HUES6 (cell line): Measurements from ENCODE around the gene TSBP1.
"Not testable (repeated sequence)": the region's sequence is repeated elsewhere in the genome, so short reads cannot be mapped to it uniquely, and the experiment has no call there.

Experiments used
- H3K27ac ChIP-seq: 2 replicates; pipeline ENCODE4 v1.7.0; 2013; ENCODE audit warnings: low read depth, mild to moderate bottlenecking, low read length, inconsistent platforms
- H3K27me3 ChIP-seq: 2 replicates; pipeline ENCODE4 v1.6.1; 2013; ENCODE audit warnings: low read length; ENCODE audit not compliant: control insufficient read depth, insufficient read depth
- H3K36me3 ChIP-seq: 2 replicates; pipeline ENCODE4 v1.6.1; 2013; ENCODE audit warnings: low read length; ENCODE audit not compliant: control insufficient read depth, insufficient read depth
- H3K4me1 ChIP-seq: 2 replicates; pipeline ENCODE4 v1.6.1; 2013; ENCODE audit warnings: low read length; ENCODE audit not compliant: control insufficient read depth, insufficient read depth
- H3K4me3 ChIP-seq: 2 replicates; pipeline ENCODE4 v1.5.1; 2013; ENCODE audit warnings: low read depth, low read length
- H3K9ac ChIP-seq: one replicate; pipeline ENCODE4 v1.6.1; 2013; ENCODE audit warnings: mild to moderate bottlenecking, low read length
- H3K9me3 ChIP-seq: 2 replicates; pipeline ENCODE4 v1.6.1; 2013; ENCODE audit warnings: low read depth, low read length; ENCODE audit not compliant: control insufficient read depth, insufficient read depth

The TSBP1 gene

DNA sequence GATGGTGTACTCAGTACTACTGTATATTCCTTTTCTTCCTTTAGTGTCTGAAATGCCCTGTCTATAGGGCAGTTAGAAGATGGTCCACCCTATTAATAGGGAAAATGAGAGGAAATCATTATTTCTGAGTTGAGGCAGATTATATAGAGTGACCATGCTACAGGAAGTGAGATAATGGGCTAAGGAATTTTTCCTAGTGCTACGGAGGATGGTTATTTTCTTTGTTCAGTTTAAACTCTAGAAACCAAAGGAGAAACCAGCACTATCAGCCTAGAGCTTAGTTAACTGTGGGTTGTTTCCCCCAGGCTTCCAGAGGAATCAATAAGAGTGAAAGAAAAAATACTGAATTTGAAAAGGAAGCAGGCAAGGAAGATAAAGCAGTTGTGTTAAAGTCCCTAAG is 474 bp downstream of the TSBP1 start:
- Histone ChIP-seq H3K27ac (no peak overlapping the region), H3K9ac (no peak overlapping the region), H3K9me3 (no peaks in the 10 kb centered on the region), H3K27me3 (no peaks in the 10 kb centered on the region; the same call in 1 of the 2 replicates), H3K4me3 (no peak overlapping the region), H3K4me1 (no peaks in the 10 kb centered on the region), H3K36me3 (no peaks in the 10 kb centered on the region)

- Histone ChIP-seq H3K4me1 (no peaks in the 10 kb centered on the region), H3K9me3 (no peaks in the 10 kb centered on the region)
Measured at GRCh38 chr6:32370505-32370904, 1.2 kb downstream of the TSBP1 start.

DNA sequence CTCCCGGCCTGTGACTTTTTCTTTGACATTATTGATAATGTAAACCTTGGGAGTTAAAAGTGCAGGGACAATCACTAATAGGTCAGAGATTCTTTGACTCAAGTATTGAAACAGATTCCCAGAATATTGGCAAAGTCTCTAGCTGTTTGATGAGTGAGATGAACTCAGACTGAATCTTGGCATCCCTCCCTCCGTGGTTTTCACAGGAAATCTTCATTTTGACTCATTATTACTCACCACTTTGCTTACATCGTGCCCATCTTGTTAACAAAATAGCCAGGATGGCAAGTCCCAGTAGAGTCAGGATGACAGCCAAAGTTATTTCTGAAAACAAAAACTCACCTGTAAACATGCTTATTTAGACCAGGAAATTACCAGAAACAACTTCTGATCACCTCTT is 2.0 kb downstream of the TSBP1 start:
- no peaks in the 10 kb centered on the region; the same call in 1 of the 2 replicates for H3K27me3 ChIP-seq
- no peaks in the 10 kb centered on the region for H3K36me3 ChIP-seq
- H3K9me3 ChIP-seq, result no peaks in the 10 kb centered on the region
- H3K4me1 ChIP-seq, result no peaks in the 10 kb centered on the region
- no peak overlapping the region for H3K27ac ChIP-seq
- no peak overlapping the region for H3K4me3 ChIP-seq
- H3K9ac ChIP-seq, result no peak overlapping the region

More at GRCh38 chr6:32370505-32370904, 1.2 kb downstream of the TSBP1 start:
- no peak overlapping the region for H3K27ac ChIP-seq
- no peak overlapping the region for H3K9ac ChIP-seq
- no peaks in the 10 kb centered on the region; the same call in 1 of the 2 replicates for H3K27me3 ChIP-seq
- no peaks in the 10 kb centered on the region for H3K36me3 ChIP-seq
- H3K4me3 ChIP-seq, result no peak overlapping the region

DNA sequence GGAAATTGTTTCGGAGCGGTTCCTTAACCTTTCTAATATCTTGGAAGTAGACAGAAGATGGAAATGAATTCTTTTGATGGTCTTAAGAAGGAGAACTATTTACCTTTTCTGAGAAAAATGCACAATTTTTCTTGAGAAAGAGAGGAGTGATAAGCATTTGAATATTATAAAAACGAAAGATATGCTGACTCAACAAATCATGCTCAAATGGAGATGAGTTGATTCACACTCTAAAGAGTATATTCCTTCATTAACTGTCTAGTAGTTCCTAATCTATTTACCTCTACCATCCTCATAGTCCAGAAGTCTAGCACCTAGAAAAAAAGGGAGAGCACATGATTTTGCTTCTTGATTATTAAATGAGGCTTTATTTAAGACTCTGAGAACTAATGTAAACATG is 4.1 kb downstream of the TSBP1 start:
- Histone ChIP-seq H3K9ac (no peak overlapping the region), H3K27me3 (no peaks in the 10 kb centered on the region), H3K9me3 (no peaks in the 10 kb centered on the region), H3K27ac (no peak overlapping the region), H3K4me3 (no peak overlapping the region), H3K4me1 (no peaks in the 10 kb centered on the region), H3K36me3 (no peaks in the 10 kb centered on the region)

- not testable (repeated sequence) for H3K4me3 ChIP-seq, H3K27ac ChIP-seq, H3K4me1 ChIP-seq, H3K27me3 ChIP-seq, H3K9ac ChIP-seq, H3K9me3 ChIP-seq, H3K36me3 ChIP-seq
Measured at GRCh38 chr6:32359225-32359624, 12.5 kb downstream of the TSBP1 start.

DNA sequence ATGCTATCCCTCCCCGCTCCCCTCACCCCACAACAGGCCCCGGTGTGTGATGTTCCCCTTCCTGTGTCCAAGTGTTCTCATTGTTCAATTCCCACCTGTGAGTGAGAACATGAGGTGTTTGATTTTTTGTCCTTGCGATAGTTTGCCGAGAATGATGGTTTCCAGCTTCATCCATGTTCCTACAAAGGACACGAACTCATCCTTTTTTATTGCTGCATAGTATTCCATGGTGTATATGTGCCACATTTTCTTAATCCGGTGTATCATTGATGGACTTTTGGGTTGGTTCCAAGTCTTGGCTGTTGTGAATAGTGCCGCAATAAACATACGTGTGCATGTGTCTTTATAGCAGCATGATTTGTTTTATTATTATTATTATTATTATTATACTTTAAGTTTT is 13.2 kb downstream of the TSBP1 start:
- not testable (repeated sequence) for H3K9ac ChIP-seq, H3K9me3 ChIP-seq, H3K4me3 ChIP-seq, H3K36me3 ChIP-seq, H3K27me3 ChIP-seq, H3K27ac ChIP-seq, H3K4me1 ChIP-seq

GRCh38 chr6:32355018-32355417 is 16.7 kb downstream of the TSBP1 start:
- Histone ChIP-seq H3K27ac (no peak overlapping the region), H3K4me3 (no peak overlapping the region), H3K9ac (no peak overlapping the region), H3K9me3 (no peaks in the 10 kb centered on the region), H3K4me1 (no peaks in the 10 kb centered on the region), H3K27me3 (no peaks in the 10 kb centered on the region), H3K36me3 (no peaks in the 10 kb centered on the region)

DNA sequence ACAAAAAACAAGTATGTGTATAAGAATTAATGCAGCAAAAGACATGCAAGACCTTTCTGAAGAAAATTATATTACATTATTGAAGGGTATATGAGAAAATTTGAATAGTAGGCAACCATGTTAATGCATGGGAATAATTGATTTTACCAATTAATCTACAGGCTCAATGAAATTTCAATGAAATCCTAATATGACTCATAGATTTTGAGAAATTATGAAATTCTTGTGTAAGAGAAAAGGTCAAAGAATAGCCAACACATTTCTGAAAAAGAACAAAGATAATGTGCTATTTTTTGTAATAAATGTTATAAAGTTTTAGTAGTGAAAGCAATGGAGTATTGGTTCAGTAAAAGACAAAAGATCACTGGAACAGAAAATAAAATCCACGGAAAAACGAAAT is 18.4 kb downstream of the TSBP1 start:
- H3K9ac ChIP-seq, result no peak overlapping the region
- no peak overlapping the region for H3K4me3 ChIP-seq
- no peaks in the 10 kb centered on the region for H3K27me3 ChIP-seq
- H3K36me3 ChIP-seq, result no peaks in the 10 kb centered on the region
- no peak overlapping the region for H3K27ac ChIP-seq
- no peaks in the 10 kb centered on the region for H3K9me3 ChIP-seq
- no peaks in the 10 kb centered on the region for H3K4me1 ChIP-seq

- Histone ChIP-seq H3K36me3 (no peaks in the 10 kb centered on the region), H3K4me3 (no peak overlapping the region), H3K27me3 (no peaks in the 10 kb centered on the region), H3K9me3 (no peaks in the 10 kb centered on the region), H3K4me1 (no peaks in the 10 kb centered on the region), H3K27ac (no peak overlapping the region), H3K9ac (no peak overlapping the region)
Measured at GRCh38 chr6:32340242-32340641, 31.5 kb downstream of the TSBP1 start.

- no peaks in the 10 kb centered on the region for H3K36me3 ChIP-seq
- no peak overlapping the region for H3K4me3 ChIP-seq
- no peaks in the 10 kb centered on the region for H3K9me3 ChIP-seq
- no peak overlapping the region for H3K27ac ChIP-seq
- H3K4me1 ChIP-seq, result no peaks in the 10 kb centered on the region
- no peak overlapping the region for H3K9ac ChIP-seq
- no peaks in the 10 kb centered on the region for H3K27me3 ChIP-seq
Measured at GRCh38 chr6:32337186-32337805, 34.4 kb downstream of the TSBP1 start.

GRCh38 chr6:32332433-32332832 is 39.3 kb downstream of the TSBP1 start:
- no peaks in the 10 kb centered on the region for H3K27me3 ChIP-seq
- no peaks in the 10 kb centered on the region for H3K4me1 ChIP-seq
- no peaks in the 10 kb centered on the region for H3K36me3 ChIP-seq
- no peak overlapping the region for H3K27ac ChIP-seq
- no peak overlapping the region for H3K4me3 ChIP-seq
- no peaks in the 10 kb centered on the region for H3K9me3 ChIP-seq
- H3K9ac ChIP-seq, result no peak overlapping the region

DNA sequence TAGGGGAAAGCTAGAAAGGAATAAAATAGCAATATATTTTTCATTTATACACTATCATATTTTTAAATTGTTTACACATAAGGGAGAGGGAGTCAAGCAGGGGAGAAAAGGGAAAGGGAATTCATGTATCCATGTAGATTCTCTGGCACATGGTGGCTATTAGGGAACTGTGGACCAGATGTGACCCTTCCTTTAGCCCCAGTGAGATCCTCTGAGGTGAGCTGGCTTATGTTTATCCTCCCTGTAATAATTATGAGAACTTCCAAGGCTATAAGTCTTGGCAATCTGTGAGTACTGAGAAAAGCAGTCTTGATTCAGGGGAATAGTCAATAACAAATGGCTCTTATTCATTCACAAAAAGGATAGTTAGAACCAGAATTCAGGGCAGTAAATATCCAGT is 42.6 kb downstream of the TSBP1 start:
- H3K4me1 ChIP-seq, result no peaks in the 10 kb centered on the region
- H3K27ac ChIP-seq, result no peak overlapping the region
- H3K9me3 ChIP-seq, result no peaks in the 10 kb centered on the region
- no peak overlapping the region for H3K9ac ChIP-seq
- H3K36me3 ChIP-seq, result no peaks in the 10 kb centered on the region
- H3K27me3 ChIP-seq, result no peaks in the 10 kb centered on the region
- no peak overlapping the region for H3K4me3 ChIP-seq
